HCT116 (cell line): Measurements from ENCODE around the gene RLF. TPM values are rescaled to one million over a fixed set of nuclear protein-coding genes. Genes with fewer than 3 reads are reported as not detected.

ENCODE experiments used
- ATAC-seq: fragments of 200-7000 bp; cut with Tn5 transposase; 2 replicates; pipeline ENCODE4 v1.9.1; 2020; ENCODE audit warnings: mild to moderate bottlenecking, moderate library complexity
- BruUV-seq: library from RNA; stranded (reverse); fragments of 400-500 nt; replicated peaks from 2 replicates; lab custom pipeline; 2021; lab: Mats Ljungman, UMichigan
- CTCF ChIA-PET: fragments of 300-600 bp; sonication (Branson Sonifier 250); formaldehyde crosslinking; loops from one replicate; lab custom pipeline; 2021; ENCODE audit warnings: antibody characterized with exemption; lab: Charles Lee
- POLR2A ChIA-PET: fragments of 300-600, 350-600 bp; sonication (Branson Sonifier 250); formaldehyde crosslinking; loops from one replicate; lab custom pipeline; 2021; ENCODE audit warnings: antibody characterized with exemption; lab: Charles Lee
- RAD21 ChIA-PET, 2 experiments: fragments of 300-600 bp; sonication (Branson Sonifier 250); formaldehyde crosslinking; loops; one replicate each; lab custom pipeline; 2023; ENCODE audit warnings: low total read pairs in 2 of 2; ENCODE audit not compliant: uncharacterized antibody in 2 of 2, unreplicated experiment in 2 of 2, low non-redundant PET in 1 of 2; lab: Charles Lee
- DNase-seq: peaks from one replicate; pipeline ENCODE4 v3.0.0-alpha.2; 2010; ENCODE audit warnings: low read depth, low spot score
- H2AFZ ChIP-seq: fragments of 200-600 bp; shearing (Covaris generic), sonication (generic); 2 replicates; pipeline ENCODE4 v1.6.1; 2017; ENCODE audit warnings: low read depth, mixed run types, mixed read lengths, antibody characterized with exemption, low read length; ENCODE audit not compliant: poor library complexity, severe bottlenecking
- H3K27ac ChIP-seq: 2 replicates; pipeline ENCODE4 v1.5.1; 2012; ENCODE audit warnings: low read depth, low read length
- H3K27me3 ChIP-seq: fragments of 200-600 bp; sonication (generic); 2 replicates; pipeline ENCODE4 v1.6.1; 2016; ENCODE audit warnings: mixed run types, low read length, mixed read lengths; ENCODE audit not compliant: insufficient read depth
- H3K36me3 ChIP-seq, 2 experiments: fragments of 200-500 bp in 1 of 2; fragments of 200-600 bp in 1 of 2; sonication (Bioruptor generic) in 1 of 2; sonication (generic) in 1 of 2; 2 replicates each; pipeline versions ENCODE4 v1.5.1 to v1.6.1; 2014 to 2016; ENCODE audit warnings: low read length in 2 of 2, inconsistent platforms in 1 of 2, mixed read lengths in 1 of 2, mixed run types in 1 of 2; ENCODE audit not compliant: insufficient read depth in 2 of 2, control insufficient read depth in 1 of 2
- H3K4me1 ChIP-seq, 2 experiments: fragments of 200-600 bp in 1 of 2; sonication (generic) in 1 of 2; 2 replicates each; pipeline versions ENCODE4 v1.5.1 to v1.6.1; 2012 to 2017; ENCODE audit warnings: low read length in 2 of 2, inconsistent platforms in 1 of 2, mild to moderate bottlenecking in 1 of 2, mixed read lengths in 1 of 2, mixed run types in 1 of 2, moderate library complexity in 1 of 2; ENCODE audit not compliant: insufficient read depth in 2 of 2, control insufficient read depth in 1 of 2
- H3K4me2 ChIP-seq: fragments of 200-600 bp; sonication (generic); 2 replicates; pipeline ENCODE4 v1.6.1; 2017; ENCODE audit warnings: mixed run types, low read length, mixed read lengths
- H3K4me3 ChIP-seq, 2 experiments: fragments of 200-600 bp in 1 of 2; sonication (generic) in 1 of 2; replicated peaks in 1 of 2; 2 replicates each; pipeline ENCODE4 v1.5.1; 2011 to 2016; ENCODE audit warnings: low read length in 2 of 2, control low read depth in 1 of 2, low read depth in 1 of 2, mild to moderate bottlenecking in 1 of 2, mixed read lengths in 1 of 2, mixed run types in 1 of 2
- H3K79me2 ChIP-seq: fragments of 200-600 bp; sonication (generic); 2 replicates; pipeline ENCODE4 v1.6.1; 2017; ENCODE audit warnings: mild to moderate bottlenecking, mixed run types, low read length, moderate library complexity, mixed read lengths; ENCODE audit not compliant: insufficient read depth
- H3K9ac ChIP-seq: fragments of 200-600 bp; sonication (generic); 2 replicates; pipeline ENCODE4 v1.6.1; 2016; ENCODE audit warnings: low read length, mixed read lengths
- H3K9me2 ChIP-seq: fragments of 200-600 bp; sonication (generic), shearing (Covaris generic); 2 replicates; pipeline ENCODE4 v1.6.1; 2017; ENCODE audit warnings: mixed run types, mild to moderate bottlenecking, moderate library complexity; ENCODE audit not compliant: insufficient read depth
- H3K9me3 ChIP-seq, 2 experiments: fragments of 200-500 bp in 1 of 2; fragments of 200-600 bp in 1 of 2; sonication (Bioruptor generic) in 1 of 2; sonication (generic) in 1 of 2; 2 replicates each; pipeline ENCODE4 v1.6.1; 2014 to 2017; ENCODE audit warnings: low read length in 2 of 2, mixed read lengths in 2 of 2, inconsistent platforms in 1 of 2, low read depth in 1 of 2, mild to moderate bottlenecking in 1 of 2, mixed run types in 1 of 2, moderate library complexity in 1 of 2; ENCODE audit not compliant: control insufficient read depth in 1 of 2, insufficient read depth in 1 of 2
- H4K20me1 ChIP-seq: fragments of 200-600 bp; sonication (generic), shearing (Covaris generic); 2 replicates; pipeline ENCODE4 v1.6.1; 2017; ENCODE audit warnings: mixed run types, mild to moderate bottlenecking, moderate library complexity; ENCODE audit not compliant: insufficient read depth
- CBX3 ChIP-seq: IDR thresholded peaks from 2 replicates; pipeline ENCODE4 v1.6.1; 2012; ENCODE audit warnings: low read depth
- CEBPB ChIP-seq: IDR thresholded peaks from 2 replicates; pipeline ENCODE4 v1.6.1; 2012; ENCODE audit warnings: low read depth
- CTCF ChIP-seq, 3 experiments: fragments of 200-600 bp in 1 of 3; sonication (generic) in 1 of 3; IDR thresholded peaks in 2 of 3; conservative IDR thresholded peaks in 1 of 3; 2 replicates each; pipeline ENCODE4 v1.5.1; 2012 to 2017; ENCODE audit warnings: low read depth in 2 of 3, low read length in 2 of 3, antibody characterized with exemption in 1 of 3, borderline replicate concordance in 1 of 3, control low read depth in 1 of 3, mild to moderate bottlenecking in 1 of 3, mixed read lengths in 1 of 3, mixed run types in 1 of 3, moderate library complexity in 1 of 3; ENCODE audit not compliant: insufficient read depth in 1 of 3
- EGR1 ChIP-seq: IDR thresholded peaks from 2 replicates; pipeline ENCODE4 v1.6.1; 2012; ENCODE audit warnings: low read depth
- EZH2phosphoT487 ChIP-seq: fragments of 200-600 bp; IDR thresholded peaks from 2 replicates; pipeline ENCODE4 v1.6.1; 2018; ENCODE audit warnings: antibody characterized with exemption, borderline replicate concordance
- FOSL1 ChIP-seq: IDR thresholded peaks from 2 replicates; pipeline ENCODE4 v1.6.1; 2012; ENCODE audit warnings: low read depth
- JUND ChIP-seq: IDR thresholded peaks from 2 replicates; pipeline ENCODE4 v1.6.1; 2012
- POLR2AphosphoS5 ChIP-seq: IDR thresholded peaks from 2 replicates; pipeline ENCODE4 v1.6.1; 2011; ENCODE audit warnings: mild to moderate bottlenecking, low read depth, low read length, moderate library complexity
- TCF7L2 ChIP-seq: IDR thresholded peaks from 2 replicates; pipeline ENCODE4 v1.7.0; 2011; ENCODE audit warnings: borderline replicate concordance, inconsistent platforms; ENCODE audit not compliant: insufficient read depth, insufficient read length; ENCODE audit errors: extremely low read depth
- ZBTB33 ChIP-seq: IDR thresholded peaks from 2 replicates; pipeline ENCODE4 v1.6.1; 2011; ENCODE audit warnings: mild to moderate bottlenecking, low read length, moderate library complexity; ENCODE audit not compliant: insufficient replicate concordance; ENCODE audit errors: extremely low read depth
- ZNF274 ChIP-seq: fragments of 200-500 bp; sonication (Bioruptor generic); IDR thresholded peaks from 2 replicates; pipeline ENCODE4 v1.6.1; 2014; ENCODE audit warnings: mild to moderate bottlenecking, low read depth, low read length, inconsistent platforms
- intact Hi-C: fragments of 100-400 bp; cut with micrococcal nuclease; formaldehyde crosslinking; loops from 2 replicates; pipeline ENCODE4 v1.10.0; 2022
- total RNA-seq: library from RNA; stranded (reverse); gene quantifications from one replicate; pipeline ENCODE4 v1.2.1, GENCODE V29; 2021; ENCODE audit not compliant: unreplicated experiment
- TF ChIP-seq, protein P1 (sequence below): IDR thresholded peaks from 2 replicates; pipeline ENCODE4 v1.6.1; 2012; ENCODE audit warnings: low read depth

Gene RLF
- total RNA-seq, 1 experiment from 2014 or later = 20.5 TPM

- DNase-seq = no peak
- Histone ChIP-seq H3K4me1 (no peaks in the 10 kb centered on the region), H2AFZ (no peak overlapping the region), H3K9me2 (no peaks in the 10 kb centered on the region), H3K9me3 (peaks cover 0 to 3% of the 10 kb centered on the region in 2 experiments; a peak in 1 of 4 replicates), H3K27me3 (no peaks in the 10 kb centered on the region), H3K27ac (no peak overlapping the region)
- ChIA-PET POLR2A (no interaction called here), CTCF (interaction anchor here (1.2 kb wide), 1 partner anchor 11 kb away, joined by 5 read pairs; no protein-coding TSS in a partner anchor)
- no TSS peak for BruUV-seq
- TF ChIP-seq CEBPB = no peak
- TF ChIP-seq ZBTB33 = no peak
- no peak for TF ChIP-seq TCF7L2
- TF ChIP-seq EZH2phosphoT487 = no peak
- no peak for TF ChIP-seq ZNF274
- TF ChIP-seq, protein P1, sequence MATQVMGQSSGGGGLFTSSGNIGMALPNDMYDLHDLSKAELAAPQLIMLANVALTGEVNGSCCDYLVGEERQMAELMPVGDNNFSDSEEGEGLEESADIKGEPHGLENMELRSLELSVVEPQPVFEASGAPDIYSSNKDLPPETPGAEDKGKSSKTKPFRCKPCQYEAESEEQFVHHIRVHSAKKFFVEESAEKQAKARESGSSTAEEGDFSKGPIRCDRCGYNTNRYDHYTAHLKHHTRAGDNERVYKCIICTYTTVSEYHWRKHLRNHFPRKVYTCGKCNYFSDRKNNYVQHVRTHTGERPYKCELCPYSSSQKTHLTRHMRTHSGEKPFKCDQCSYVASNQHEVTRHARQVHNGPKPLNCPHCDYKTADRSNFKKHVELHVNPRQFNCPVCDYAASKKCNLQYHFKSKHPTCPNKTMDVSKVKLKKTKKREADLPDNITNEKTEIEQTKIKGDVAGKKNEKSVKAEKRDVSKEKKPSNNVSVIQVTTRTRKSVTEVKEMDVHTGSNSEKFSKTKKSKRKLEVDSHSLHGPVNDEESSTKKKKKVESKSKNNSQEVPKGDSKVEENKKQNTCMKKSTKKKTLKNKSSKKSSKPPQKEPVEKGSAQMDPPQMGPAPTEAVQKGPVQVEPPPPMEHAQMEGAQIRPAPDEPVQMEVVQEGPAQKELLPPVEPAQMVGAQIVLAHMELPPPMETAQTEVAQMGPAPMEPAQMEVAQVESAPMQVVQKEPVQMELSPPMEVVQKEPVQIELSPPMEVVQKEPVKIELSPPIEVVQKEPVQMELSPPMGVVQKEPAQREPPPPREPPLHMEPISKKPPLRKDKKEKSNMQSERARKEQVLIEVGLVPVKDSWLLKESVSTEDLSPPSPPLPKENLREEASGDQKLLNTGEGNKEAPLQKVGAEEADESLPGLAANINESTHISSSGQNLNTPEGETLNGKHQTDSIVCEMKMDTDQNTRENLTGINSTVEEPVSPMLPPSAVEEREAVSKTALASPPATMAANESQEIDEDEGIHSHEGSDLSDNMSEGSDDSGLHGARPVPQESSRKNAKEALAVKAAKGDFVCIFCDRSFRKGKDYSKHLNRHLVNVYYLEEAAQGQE = no peak
- no peak for TF ChIP-seq CTCF (IDR thresholded peaks at IDR 0.05 in 2 of 3, conservative IDR thresholded peaks at IDR 0.05 in 1 of 3; ENCODE audit: borderline replicate concordance in 1 of 3, insufficient read depth in 1 of 3, low read depth in 2 of 3, low read length in 2 of 3)
- no peak for TF ChIP-seq FOSL1
- no peak for TF ChIP-seq EGR1
- TF ChIP-seq CBX3 = no peak
- no peak for TF ChIP-seq JUND
- no peak for TF ChIP-seq POLR2AphosphoS5
- TF ChIP-seq, all 23 proteins: peak for 0
- Histone ChIP-seq H3K79me2 (no peaks in the 10 kb centered on the region), H3K4me2 (no peak overlapping the region), H3K4me3 (no peak overlapping the region), H3K9ac (no peak overlapping the region), H3K36me3 (no peaks in the 10 kb centered on the region), H4K20me1 (no peaks in the 10 kb centered on the region)
- RAD21 ChIA-PET = no interaction called here
- ATAC-seq = no peak
- intact Hi-C loops = no loop called here
Observed at GRCh38 chr1:40132383-40133311, 28.5 kb upstream of the RLF start.
